Natural killer cell (primary cell): Measurements from ENCODE around the gene FBXO9. TPM values are rescaled to one million over a fixed set of nuclear protein-coding genes. Genes with fewer than 3 reads are reported as not detected.

Experiments used
- ATAC-seq, 3 donors: fragments of 150-1000 bp in 2 of 3; fragments of 200-7000 bp in 1 of 3; cut with Tn5 transposase; 1 replicate in 1 of 3; 2 replicates in 2 of 3; pipeline ENCODE4 v1.10.0; 2021; ENCODE audit warnings: mild to moderate bottlenecking in 2 of 3, moderate library complexity in 2 of 3
- DNase-seq, 2 donors: peaks; one replicate each; pipeline versions ENCODE4 v3.0.0 to v3.0.0-alpha.2; 2013 to 2021; ENCODE audit warnings: mixed read lengths in 1 of 2
- H3K27ac ChIP-seq: one replicate; pipeline ENCODE4 v1.5.1; 2013; ENCODE audit warnings: mild to moderate bottlenecking, low read length
- H3K27me3 ChIP-seq: one replicate; pipeline ENCODE4 v1.6.1; 2013; ENCODE audit warnings: low read length; ENCODE audit not compliant: control insufficient read depth, insufficient read depth
- H3K36me3 ChIP-seq: one replicate; pipeline ENCODE4 v1.6.1; 2013; ENCODE audit warnings: low read length; ENCODE audit not compliant: control insufficient read depth, insufficient read depth
- H3K4me1 ChIP-seq: one replicate; pipeline ENCODE4 v1.6.1; 2013; ENCODE audit warnings: low read length; ENCODE audit not compliant: control insufficient read depth, insufficient read depth
- H3K4me3 ChIP-seq: one replicate; pipeline ENCODE4 v1.5.1; 2013; ENCODE audit warnings: low read length
- H3K9me3 ChIP-seq: one replicate; pipeline ENCODE4 v1.6.1; 2013; ENCODE audit warnings: low read length; ENCODE audit not compliant: control insufficient read depth, insufficient read depth
- H3K27ac Mint-ChIP-seq, 2 donors: one replicate each; pipeline ENCODE4 v1.8.0; 2022; ENCODE audit warnings: mild to moderate bottlenecking in 2 of 2, mixed read lengths in 2 of 2, moderate library complexity in 1 of 2
- H3K27me3 Mint-ChIP-seq, 2 donors: one replicate each; pipeline ENCODE4 v1.8.0; 2022; ENCODE audit warnings: low read depth in 2 of 2, mixed read lengths in 2 of 2
- H3K36me3 Mint-ChIP-seq: one replicate; pipeline ENCODE4 v1.8.0; 2022; ENCODE audit warnings: mixed read lengths
- H3K4me1 Mint-ChIP-seq, 2 donors: one replicate each; pipeline ENCODE4 v1.8.0; 2022; ENCODE audit warnings: mixed read lengths in 2 of 2
- H3K4me3 Mint-ChIP-seq: one replicate; pipeline ENCODE4 v1.8.0; 2022; ENCODE audit warnings: mild to moderate bottlenecking, moderate library complexity, mixed read lengths
- H3K9me3 Mint-ChIP-seq, 2 donors: one replicate each; pipeline ENCODE4 v1.8.0; 2022; ENCODE audit warnings: mixed read lengths in 2 of 2
- CTCF ChIP-seq: fragments of 200-600 bp; IDR thresholded peaks from one replicate; pipeline ENCODE4 v1.8.0; 2022; ENCODE audit warnings: antibody characterized with exemption
- WGBS: methylation state at CpG from one replicate; pipeline ENCODE4 v1.1.7; 2013; ENCODE audit warnings: missing lambda C conversion rate; ENCODE audit not compliant: insufficient coverage; 5-methylcytosine and 5-hydroxymethylcytosine counted together
- intact Hi-C: fragments of 100-400 bp; cut with micrococcal nuclease; formaldehyde crosslinking; loops from one replicate; pipeline ENCODE4 v1.14.2; 2022
- total RNA-seq, 4 donors: library from RNA; stranded (reverse); fragments of 120-200 nt in 1 of 4; gene quantifications; one replicate each; pipeline versions ENCODE4 v1.2.3 to v1.2.4, GENCODE V29; 2013 to 2022

The FBXO9 gene
- total RNA-seq, 3 donors from 2014 or later (not counting 1 experiment from before 2014, with no cell fraction given), result 82.4 to 96.6 (median 88.9) TPM

- Mint-ChIP-seq H3K27me3 (no peaks in the 10 kb centered on the region), H3K36me3 (peaks cover 24% of the 10 kb centered on the region), H3K9me3 (no peaks in the 10 kb centered on the region), H3K4me1 (no peaks in the 10 kb centered on the region), H3K4me3 (no peak overlapping the region), H3K27ac (no peak overlapping the region)
- no peaks in the 10 kb centered on the region for H3K9me3 ChIP-seq
- no peak for TF ChIP-seq CTCF
- H3K4me1 ChIP-seq, result no peaks in the 10 kb centered on the region
- no peaks in the 10 kb centered on the region for H3K27me3 ChIP-seq
- H3K36me3 ChIP-seq, result peaks cover 49% of the 10 kb centered on the region
- no peak for DNase-seq
- no peak overlapping the region for H3K4me3 ChIP-seq
- no peak for ATAC-seq
- no CpG with 5 or more reads among the region's 1 CpG for WGBS
- intact Hi-C loops, result no loop called here
- H3K27ac ChIP-seq, result no peak overlapping the region
Observed at GRCh38 chr6:53038141-53038540, 27.1 kb upstream of the FBXO9 start.

GRCh38 chr6:53038596-53038995 lies 26.6 kb upstream of the FBXO9 start:
- Mint-ChIP-seq H3K27ac (no peak overlapping the region), H3K4me3 (no peak overlapping the region), H3K36me3 (peaks cover 24% of the 10 kb centered on the region), H3K27me3 (no peaks in the 10 kb centered on the region), H3K4me1 (no peaks in the 10 kb centered on the region), H3K9me3 (no peaks in the 10 kb centered on the region)
- ATAC-seq (no peak), DNase-seq (no peak)
- H3K4me1 ChIP-seq, result no peaks in the 10 kb centered on the region
- intact Hi-C loops, result no loop called here
- H3K9me3 ChIP-seq, result no peaks in the 10 kb centered on the region
- no peak overlapping the region for H3K4me3 ChIP-seq
- H3K36me3 ChIP-seq, result peaks cover 49% of the 10 kb centered on the region
- H3K27me3 ChIP-seq, result no peaks in the 10 kb centered on the region
- H3K27ac ChIP-seq, result no peak overlapping the region
- no peak for TF ChIP-seq CTCF

DNA sequence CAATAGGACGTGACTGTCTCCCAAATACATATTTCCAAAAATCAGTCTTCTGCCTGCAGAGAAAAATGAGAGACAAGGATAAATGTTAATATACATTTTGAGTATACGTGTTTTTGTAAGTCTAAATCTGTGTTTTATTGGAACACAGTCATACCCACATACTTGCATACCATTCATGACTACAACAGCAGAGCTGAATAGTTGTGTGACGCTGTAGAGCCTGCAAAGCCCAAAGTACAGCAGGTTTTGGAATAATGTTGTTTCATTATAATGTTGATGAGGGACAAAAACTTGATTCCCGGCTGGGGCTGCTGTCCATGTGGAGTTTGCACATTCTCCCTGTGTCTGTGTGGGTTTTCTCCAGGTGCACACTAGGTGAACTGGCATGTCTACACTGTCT lies 23.8 kb upstream of the FBXO9 start:
- H3K27me3 ChIP-seq, result no peaks in the 10 kb centered on the region
- no peak for TF ChIP-seq CTCF
- Mint-ChIP-seq H3K27me3 (no peaks in the 10 kb centered on the region), H3K27ac (no peak overlapping the region), H3K9me3 (no peaks in the 10 kb centered on the region), H3K36me3 (peaks cover 24% of the 10 kb centered on the region), H3K4me1 (no peaks in the 10 kb centered on the region), H3K4me3 (no peak overlapping the region)
- H3K36me3 ChIP-seq, result peaks cover 29% of the 10 kb centered on the region
- no peaks in the 10 kb centered on the region for H3K9me3 ChIP-seq
- DNase-seq (no peak), ATAC-seq (no peak)
- intact Hi-C loops, result no loop called here
- no peak overlapping the region for H3K27ac ChIP-seq
- H3K4me3 ChIP-seq, result no peak overlapping the region
- WGBS, result 98% methylated on average over 2 of the region's 4 CpGs
- no peaks in the 10 kb centered on the region for H3K4me1 ChIP-seq

- H3K4me1 ChIP-seq, result no peaks in the 10 kb centered on the region
- no peak for TF ChIP-seq CTCF
- no peaks in the 10 kb centered on the region for H3K27me3 ChIP-seq
- Mint-ChIP-seq H3K36me3 (peaks cover 24% of the 10 kb centered on the region), H3K27me3 (no peaks in the 10 kb centered on the region), H3K9me3 (no peaks in the 10 kb centered on the region), H3K4me3 (no peak overlapping the region), H3K4me1 (peaks cover 0 to 6% of the 10 kb centered on the region in 2 donors), H3K27ac (no peak overlapping the region)
- 97% methylated on average over 3 of the region's 4 CpGs for WGBS
- no peak overlapping the region for H3K27ac ChIP-seq
- H3K9me3 ChIP-seq, result no peaks in the 10 kb centered on the region
- H3K36me3 ChIP-seq, result peaks cover 29% of the 10 kb centered on the region
- DNase-seq (no peak), ATAC-seq (no peak)
- H3K4me3 ChIP-seq, result no peak overlapping the region
- intact Hi-C loops, result no loop called here
Observed at GRCh38 chr6:53042112-53042511, 23.1 kb upstream of the FBXO9 start.
